T-helper 2 cell (primary cell): ENCODE results near the gene SPINK5.

Experiments used
- DNase-seq, 5 experiments: peaks; one replicate each; pipeline versions ENCODE4 v3.0.0 to v3.0.0-alpha.2; 2012 to 2022

The SPINK5 gene

GRCh38 chr5:148179234-148179824, 115.5 kb downstream of the SPINK5 start:
- peak in 1 of 5 experiments; percentile 63 for DNase-seq

GRCh38 chr5:148186248-148187003, 122.6 kb downstream of the SPINK5 start:
- peak in 1 of 5 experiments; percentile 57 for DNase-seq
